NCI-H2171 (cell line): ENCODE measurements around the gene IZUMO4.

Experiments used
- DNase-seq: peaks from one replicate; lab custom pipeline; 2025; lab: John Stamatoyannopoulos, UW

IZUMO4 gene, protein sequence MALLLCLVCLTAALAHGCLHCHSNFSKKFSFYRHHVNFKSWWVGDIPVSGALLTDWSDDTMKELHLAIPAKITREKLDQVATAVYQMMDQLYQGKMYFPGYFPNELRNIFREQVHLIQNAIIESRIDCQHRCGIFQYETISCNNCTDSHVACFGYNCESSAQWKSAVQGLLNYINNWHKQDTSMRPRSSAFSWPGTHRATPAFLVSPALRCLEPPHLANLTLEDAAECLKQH

GRCh38 chr19:2096480-2097202, at the start of gene IZUMO4:
IZUMO4 (plus strand) TSS chr19:2096915; CDS start chr19:2096946, 31 bp downstream.
- peak; percentile 93 for DNase-seq

DNA sequence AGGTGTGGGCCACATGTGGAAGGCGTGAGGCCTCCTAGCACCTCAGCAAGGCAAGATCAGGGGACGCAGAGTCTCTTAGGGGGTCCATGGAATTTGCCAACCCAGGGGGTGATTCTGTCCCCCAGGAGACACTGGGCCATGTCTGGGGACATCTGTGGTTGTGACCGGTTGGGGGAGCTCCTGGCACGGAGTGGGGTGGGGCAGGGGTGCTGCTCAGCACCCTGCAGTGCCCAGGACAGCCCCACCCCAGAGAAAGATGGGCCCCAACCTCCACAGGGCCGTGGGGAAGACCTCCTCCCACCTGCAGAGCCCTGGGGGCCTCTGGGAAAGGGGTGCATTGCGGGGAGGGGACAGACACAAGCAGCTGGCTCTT, 49.7 kb upstream of the IZUMO4 start:
- DNase-seq, result no peak

DNA sequence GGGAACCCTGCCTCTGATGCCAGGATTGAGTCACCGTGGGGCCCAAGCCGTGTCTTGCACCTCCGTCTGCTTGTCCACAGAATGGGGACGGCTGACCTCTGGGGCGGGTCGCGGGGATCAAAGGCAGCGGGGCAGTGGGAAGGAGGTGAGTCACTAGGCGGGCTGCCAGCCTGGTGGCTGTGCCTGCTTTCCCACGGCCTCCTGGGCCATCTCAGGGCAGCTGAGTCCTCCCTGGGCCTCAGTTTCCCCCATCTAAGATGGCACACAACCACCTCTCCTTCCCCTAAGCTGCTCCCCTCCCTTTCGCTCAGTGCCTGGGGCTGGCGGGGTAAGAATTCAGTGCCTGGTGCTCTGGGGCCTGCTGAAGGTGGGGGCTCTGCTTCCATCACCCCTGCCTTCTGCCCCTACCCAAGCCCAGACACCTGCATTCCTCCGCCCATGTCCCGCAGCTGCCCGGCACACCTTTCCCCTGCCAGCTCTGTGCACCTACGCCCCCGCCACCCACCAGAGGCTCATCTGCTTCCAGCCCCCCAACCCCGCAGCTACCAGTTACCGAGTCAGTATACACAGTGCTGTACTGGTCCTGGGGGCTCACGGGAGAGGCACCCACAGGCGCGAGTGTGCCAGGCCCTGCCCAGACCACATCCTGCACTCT, 49.1 kb upstream of the IZUMO4 start:
- DNase-seq, result no peak

DNA sequence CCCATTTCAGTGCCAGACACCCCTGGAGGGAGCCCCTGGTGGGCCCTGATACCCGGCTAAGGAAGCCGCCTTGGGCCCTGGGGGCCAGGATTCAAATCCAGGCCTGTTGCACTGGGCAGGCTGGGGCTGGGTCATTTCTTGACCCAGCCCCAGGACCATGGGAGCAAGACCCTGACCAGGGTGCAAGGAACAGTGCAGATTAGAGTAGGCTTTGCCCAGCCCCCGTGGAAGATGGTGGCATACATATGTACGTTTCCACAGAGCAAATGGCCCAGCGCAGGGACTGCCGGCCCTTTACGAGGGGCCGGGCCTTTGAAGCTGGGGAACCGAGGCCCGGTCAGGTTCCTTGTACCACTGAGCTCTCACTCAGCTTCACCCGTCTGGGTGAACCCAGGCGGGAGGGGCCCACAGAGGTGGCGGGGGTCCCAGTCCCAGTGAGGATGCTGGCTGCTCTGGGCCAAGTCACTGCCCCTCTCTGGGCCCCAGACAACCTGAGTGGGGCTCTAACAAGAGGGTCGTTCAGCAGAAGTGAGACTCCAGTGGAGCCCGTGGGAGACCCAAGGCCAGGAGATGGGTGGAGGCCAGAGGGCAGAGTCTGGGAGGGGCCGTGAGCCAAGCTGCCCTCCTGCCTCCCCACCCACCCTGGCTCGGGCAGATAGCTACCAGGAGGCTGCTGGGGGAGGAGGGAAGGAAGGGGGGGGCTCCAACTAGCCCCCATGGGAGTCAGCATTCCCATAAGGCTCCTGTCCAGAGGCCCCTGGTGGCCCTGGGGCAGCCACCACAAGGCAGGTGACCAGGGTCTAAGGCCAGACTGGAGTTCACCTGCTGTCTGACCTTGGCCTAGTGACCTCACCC, 48.4 kb upstream of the IZUMO4 start:
- no peak for DNase-seq

DNA sequence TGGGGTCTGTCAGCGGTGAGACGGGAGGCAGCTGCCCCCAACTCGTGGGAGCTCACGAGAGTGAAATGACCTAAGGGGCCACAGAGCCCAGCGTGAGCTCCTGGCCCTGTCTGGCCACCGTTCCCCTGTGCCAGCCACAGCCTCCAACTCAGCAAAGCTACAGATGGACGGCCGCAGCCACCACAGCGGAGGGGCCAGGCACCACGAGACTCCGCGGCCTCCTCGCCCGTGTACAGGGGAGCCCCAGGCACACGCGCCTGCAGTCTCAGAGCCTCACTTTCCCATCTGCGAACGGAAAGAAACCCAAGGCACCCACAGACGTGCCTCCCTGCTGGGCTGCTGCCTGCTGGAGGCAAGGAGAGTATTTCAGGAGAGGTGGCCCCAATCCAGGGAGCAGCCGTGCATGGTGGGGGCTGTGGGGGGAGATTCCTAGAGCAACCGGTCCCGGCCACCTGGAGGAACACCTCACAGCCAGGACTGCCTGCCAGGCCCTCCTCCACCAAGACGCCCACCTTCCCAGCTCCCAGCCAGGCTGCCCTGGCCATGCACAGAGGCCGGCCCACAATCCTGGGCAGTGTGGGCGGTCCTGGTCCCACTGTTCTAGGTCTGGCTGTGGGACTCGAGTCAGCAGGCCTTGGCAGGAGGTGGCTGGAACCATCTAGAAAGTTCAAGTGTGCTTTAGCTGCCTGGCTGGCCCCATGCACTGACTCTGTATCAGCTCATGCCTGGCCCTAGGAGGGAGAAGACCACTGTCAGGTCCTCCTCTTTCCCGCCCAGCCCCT, 47.6 kb upstream of the IZUMO4 start:
- no peak for DNase-seq

DNA sequence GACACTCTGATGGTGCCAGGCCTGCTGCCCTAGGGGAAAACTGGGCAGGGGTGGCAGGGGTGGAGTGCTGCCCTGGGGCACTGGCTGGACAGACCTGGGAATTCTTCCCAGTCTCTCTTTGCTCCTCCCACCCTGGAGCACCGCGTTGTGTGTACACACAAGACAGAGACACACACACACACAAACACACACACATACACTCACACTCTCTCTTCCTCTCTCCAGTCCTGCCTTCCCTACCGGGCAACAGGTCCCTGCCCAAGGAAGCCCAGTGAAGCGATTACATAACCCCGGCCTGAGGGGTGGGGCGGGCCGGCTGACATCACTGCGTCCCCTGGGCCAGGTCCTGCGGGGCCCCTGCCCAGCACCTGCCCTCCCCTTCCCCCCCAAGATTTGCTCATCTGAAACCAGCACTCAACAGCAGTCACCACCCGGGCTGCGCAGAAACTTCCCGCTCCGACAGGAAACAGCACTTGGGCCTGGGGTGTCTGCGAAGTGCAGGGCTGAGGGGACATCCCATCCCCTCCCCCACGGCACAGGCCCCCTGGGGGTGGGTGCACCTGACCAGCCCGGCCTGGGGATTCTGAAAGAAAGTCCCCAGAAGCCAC, 46.9 kb upstream of the IZUMO4 start:
- DNase-seq, result no peak

DNA sequence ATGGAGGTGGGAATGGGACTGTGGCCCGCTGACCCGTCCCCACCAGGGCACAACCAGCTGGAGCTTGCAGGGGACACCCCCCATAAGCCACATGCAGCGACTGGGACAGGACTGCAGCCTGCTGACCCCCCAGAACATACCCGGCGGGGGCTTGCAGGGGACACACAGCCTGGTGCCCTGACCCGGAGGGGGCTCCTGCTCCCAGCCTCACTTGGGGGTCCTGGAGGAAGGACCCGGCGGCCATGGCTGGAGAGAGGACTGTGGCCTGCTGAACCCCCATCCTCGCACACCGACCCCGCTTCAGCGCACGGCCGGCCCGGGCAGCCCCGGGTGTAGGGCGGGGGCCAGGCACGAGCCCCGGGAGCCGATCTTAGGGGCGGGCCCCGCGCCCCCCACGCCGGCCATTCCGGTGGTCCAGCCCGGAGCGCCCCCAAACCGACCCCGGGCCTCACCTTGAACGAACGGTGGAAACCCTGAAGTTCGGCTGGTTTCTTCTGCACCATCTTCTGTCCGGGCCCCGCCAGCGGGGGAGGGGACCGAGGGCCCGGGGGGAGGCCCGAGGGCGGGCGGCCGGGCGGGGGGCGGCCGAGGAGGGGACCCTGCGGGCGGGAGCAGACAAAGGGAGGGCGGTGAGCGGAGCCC, 46.2 kb upstream of the IZUMO4 start:
- DNase-seq, result no peak

GRCh38 chr19:2050991-2051772, 45.5 kb upstream of the IZUMO4 start, which contains the start of gene MKNK2:
MKNK2 (minus strand) TSS chr19:2051244; CDS start chr19:2050851, 393 bp downstream.
- peak; percentile 83 for DNase-seq

GRCh38 chr19:2051773-2052704, 44.7 kb upstream of the IZUMO4 start:
- no peak for DNase-seq

GRCh38 chr19:2053601-2054389, 42.9 kb upstream of the IZUMO4 start:
- DNase-seq, result no peak

DNA sequence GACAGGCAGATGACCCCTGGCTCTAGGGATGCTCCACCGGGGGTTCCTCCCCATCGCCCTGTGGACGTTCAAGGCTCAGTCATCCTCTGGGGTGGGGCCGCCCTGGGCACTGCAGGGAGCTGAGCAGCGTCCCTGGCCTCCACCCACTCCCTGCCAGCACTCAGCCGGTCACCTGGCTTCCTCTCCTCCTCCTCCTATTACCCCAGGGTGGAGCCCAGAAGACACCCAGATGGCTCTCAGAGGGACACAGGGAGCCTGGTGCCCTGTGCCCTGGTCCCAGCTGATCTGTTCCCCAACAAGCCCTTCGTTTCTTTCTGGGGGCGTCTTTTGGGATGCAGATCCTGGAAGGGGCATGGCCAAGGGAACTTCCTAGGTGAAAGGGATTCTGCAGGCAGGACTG, 42.0 kb upstream of the IZUMO4 start:
- DNase-seq, result no peak

GRCh38 chr19:2055931-2056836, 40.5 kb upstream of the IZUMO4 start:
- no peak for DNase-seq

GRCh38 chr19:2056837-2057192, 39.9 kb upstream of the IZUMO4 start:
- DNase-seq, result no peak

DNA sequence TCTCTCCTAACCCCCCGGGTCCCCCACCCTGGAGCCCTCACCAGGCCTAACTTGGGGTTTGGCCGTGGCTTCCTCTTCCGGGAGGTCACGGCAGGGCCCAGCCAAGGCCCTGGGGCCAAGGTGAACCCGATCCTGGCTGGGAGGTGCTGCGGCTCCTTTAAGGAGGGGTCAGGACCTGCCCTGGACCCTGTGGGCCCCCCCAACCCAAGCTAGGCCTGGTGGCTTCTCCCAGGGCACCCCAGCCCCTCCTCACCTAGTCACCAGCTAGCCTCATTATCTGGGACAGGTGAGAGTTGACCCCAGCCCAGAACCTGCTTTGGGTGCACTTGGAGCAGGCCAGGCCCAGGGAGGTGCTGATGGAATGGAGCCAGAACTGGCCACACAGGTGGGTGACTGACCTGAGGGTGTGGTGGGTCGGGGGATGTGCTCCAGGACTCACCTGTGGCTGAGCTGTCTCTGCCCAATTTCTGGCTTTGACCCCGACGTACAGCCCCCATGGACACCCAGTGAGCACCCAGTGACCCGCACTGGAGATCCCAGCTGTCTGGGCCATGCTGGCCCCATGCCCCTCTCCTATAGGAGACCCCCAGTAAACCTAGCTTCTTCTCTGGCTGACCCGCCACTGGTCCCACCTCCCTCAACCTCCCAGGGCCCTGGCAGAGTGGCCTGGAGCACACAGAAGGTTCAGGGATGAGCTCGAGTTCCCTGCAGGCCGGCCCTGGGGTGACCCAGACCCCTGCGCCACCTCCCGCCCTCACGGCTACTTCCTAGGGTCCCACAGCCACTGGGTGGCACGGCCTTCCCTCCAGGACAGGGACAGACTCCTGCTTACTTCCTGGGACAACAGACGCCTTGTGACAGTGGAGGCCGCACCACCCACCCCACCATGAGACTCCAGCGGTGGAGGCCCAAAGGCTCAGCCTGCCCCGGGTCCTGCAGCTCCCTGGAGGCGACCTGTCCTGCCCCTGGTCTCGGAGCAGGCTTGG, 38.9 kb upstream of the IZUMO4 start:
- DNase-seq, result no peak
